HepG2 (cell line): Measurements from ENCODE around the gene KLHL33. TPM values are rescaled to one million over a fixed set of nuclear protein-coding genes. Genes with fewer than 3 reads are reported as not detected.

Source experiments
- ATF4 ChIP-seq, 2 experiments: fragments of 450-650 bp in 1 of 2; sonication (generic) in 1 of 2; formaldehyde crosslinking; IDR thresholded peaks; 2 replicates each; pipeline versions ENCODE4 v1.5.0 to v1.8.0; 2020 to 2022; ENCODE audit warnings: mild to moderate bottlenecking in 1 of 2, missing genetic modification reagents in 1 of 2
- ATF7-NPFF ChIP-seq: sonication (generic); formaldehyde crosslinking; IDR thresholded peaks from 2 replicates; pipeline ENCODE4 v1.8.1; 2023; ENCODE audit warnings: mild to moderate bottlenecking, low read depth, missing genetic modification reagents, moderate library complexity
- CC2D1A ChIP-seq: sonication (generic); formaldehyde crosslinking; IDR thresholded peaks from 2 replicates; pipeline ENCODE4 v1.8.1; 2023; ENCODE audit warnings: mild to moderate bottlenecking, missing genetic modification reagents
- FOXK1 ChIP-seq: sonication (generic); formaldehyde crosslinking; IDR thresholded peaks from 2 replicates; pipeline ENCODE4 v1.4.0; 2020; ENCODE audit warnings: low read depth, missing genetic modification reagents, borderline replicate concordance
- JDP2 ChIP-seq: sonication (generic); formaldehyde crosslinking; IDR thresholded peaks from 2 replicates; pipeline ENCODE4 v1.8.1; 2022; ENCODE audit warnings: missing genetic modification reagents, borderline replicate concordance
- MAFF ChIP-seq: IDR thresholded peaks from 2 replicates; pipeline ENCODE4 v1.6.1; 2011; ENCODE audit warnings: low read depth, low read length, improper control_type of control experiment
- POLR2G ChIP-seq: fragments of 200-400 bp; formaldehyde crosslinking; IDR thresholded peaks from 2 replicates; pipeline ENCODE4 v1.6.1; 2018; ENCODE audit warnings: mild to moderate bottlenecking, low read depth, low read length, moderate library complexity
- STAT6 ChIP-seq: sonication (generic); formaldehyde crosslinking; IDR thresholded peaks from 2 replicates; pipeline ENCODE4 v1.4.0; 2020; ENCODE audit warnings: missing genetic modification reagents, mild to moderate bottlenecking, borderline replicate concordance
- YEATS4 ChIP-seq: sonication (generic); formaldehyde crosslinking; IDR thresholded peaks from 2 replicates; pipeline ENCODE4 v1.4.0; 2020; ENCODE audit warnings: missing genetic modification reagents, borderline replicate concordance
- ZBTB10 ChIP-seq: sonication (generic); formaldehyde crosslinking; IDR thresholded peaks from 2 replicates; pipeline ENCODE4 v1.4.0; 2020; ENCODE audit warnings: missing genetic modification reagents, borderline replicate concordance
- ZFP36L1 ChIP-seq: sonication (generic); formaldehyde crosslinking; IDR thresholded peaks from 2 replicates; pipeline ENCODE4 v1.8.0; 2022; ENCODE audit warnings: mild to moderate bottlenecking, missing genetic modification reagents, moderate library complexity
- ZNF354B ChIP-seq: sonication (generic); formaldehyde crosslinking; IDR thresholded peaks from 2 replicates; pipeline ENCODE4 v1.8.0; 2022; ENCODE audit warnings: mild to moderate bottlenecking, missing genetic modification reagents
- ZNF430 ChIP-seq: sonication (generic); formaldehyde crosslinking; IDR thresholded peaks from 2 replicates; pipeline ENCODE4 v1.9.0; 2021; ENCODE audit warnings: mild to moderate bottlenecking, missing genetic modification reagents
- ZNF431 ChIP-seq: sonication (generic); formaldehyde crosslinking; IDR thresholded peaks from 2 replicates; pipeline ENCODE4 v1.9.0; 2022; ENCODE audit warnings: missing genetic modification reagents, low read depth, mild to moderate bottlenecking, borderline replicate concordance
- ZNF577 ChIP-seq: sonication (generic); formaldehyde crosslinking; IDR thresholded peaks from 2 replicates; pipeline ENCODE4 v1.4.0; 2020; ENCODE audit warnings: mild to moderate bottlenecking, low read depth, missing genetic modification reagents, borderline replicate concordance
- ZNF792 ChIP-seq: IDR thresholded peaks from 2 replicates; pipeline ENCODE4 v1.6.1; 2016
- ZSCAN21 ChIP-seq: sonication (generic); formaldehyde crosslinking; IDR thresholded peaks from 2 replicates; pipeline ENCODE4 v1.8.0; 2022; ENCODE audit warnings: mild to moderate bottlenecking, missing genetic modification reagents, moderate library complexity, borderline replicate concordance
- polyA plus RNA-seq, 8 experiments: library from polyadenylated mRNA; depleted of rRNA in 3 of 8; stranded (reverse) in 7 of 8; unstranded in 1 of 8; fragments of >200 nt; fragmentation: Illumina TruSeq in 4 of 8; extraction: Trizol in 4 of 8; gene quantifications; 2 replicates each; pipeline versions ENCODE4 v1.2.1 to v1.2.3, GENCODE V29; 2011 to 2016; ENCODE audit warnings: low read depth in 4 of 8, missing spikeins in 1 of 8, mixed read lengths in 1 of 8; ENCODE audit not compliant: insufficient read depth in 1 of 8
- total RNA-seq, 5 experiments: library from RNA; depleted of rRNA; stranded (reverse); fragments of >200 nt; fragmentation: Illumina TruSeq; extraction: Trizol; gene quantifications; 2 replicates each; pipeline ENCODE4 v1.2.3, GENCODE V29; 2016; ENCODE audit warnings: low read depth in 1 of 5
- TF ChIP-seq, protein P1 (sequence below): sonication (generic); formaldehyde crosslinking; IDR thresholded peaks from 2 replicates; pipeline ENCODE4 v1.4.0; 2020; ENCODE audit warnings: mild to moderate bottlenecking, low read depth, missing genetic modification reagents

Gene KLHL33
- total and polyA plus RNA-seq, 2 of the 13 experiments (the other 11 are each of a cell fraction or from before 2014, with no cell fraction given) = not detected

GRCh38 chr14:20454516-20455354, 18.8 kb upstream of the KLHL33 start, which contains the start of the genes APEX1 and OSGEP (continued):
- TF ChIP-seq ZBTB10 (CRISPR knock-in tag) = peak; percentile 63; the same call in 1 of the 2 replicates
- no peak for TF ChIP-seq MAFF
- peak; percentile 78 for TF ChIP-seq ZNF792 (CRISPR knock-in tag)
- no peak for TF ChIP-seq CC2D1A (CRISPR knock-in tag)
- TF ChIP-seq ZNF577 (CRISPR knock-in tag) = no peak
- peak; percentile 98 for TF ChIP-seq YEATS4 (CRISPR knock-in tag)
- no peak for TF ChIP-seq ZFP36L1
- peak; percentile 93; the same call in 1 of the 2 replicates for TF ChIP-seq ZSCAN21 (CRISPR knock-in tag)
- TF ChIP-seq FOXK1 (CRISPR knock-in tag) = peak; percentile 87
- TF ChIP-seq ATF4 (CRISPR knock-in tag; IDR thresholded peaks at IDR 0.05) = peak in 1 of 2 experiments; percentile 63; a peak in 2 of 4 replicates
- peak; percentile 80 for TF ChIP-seq ATF7-NPFF (CRISPR knock-in tag)
- TF ChIP-seq, protein P1, sequence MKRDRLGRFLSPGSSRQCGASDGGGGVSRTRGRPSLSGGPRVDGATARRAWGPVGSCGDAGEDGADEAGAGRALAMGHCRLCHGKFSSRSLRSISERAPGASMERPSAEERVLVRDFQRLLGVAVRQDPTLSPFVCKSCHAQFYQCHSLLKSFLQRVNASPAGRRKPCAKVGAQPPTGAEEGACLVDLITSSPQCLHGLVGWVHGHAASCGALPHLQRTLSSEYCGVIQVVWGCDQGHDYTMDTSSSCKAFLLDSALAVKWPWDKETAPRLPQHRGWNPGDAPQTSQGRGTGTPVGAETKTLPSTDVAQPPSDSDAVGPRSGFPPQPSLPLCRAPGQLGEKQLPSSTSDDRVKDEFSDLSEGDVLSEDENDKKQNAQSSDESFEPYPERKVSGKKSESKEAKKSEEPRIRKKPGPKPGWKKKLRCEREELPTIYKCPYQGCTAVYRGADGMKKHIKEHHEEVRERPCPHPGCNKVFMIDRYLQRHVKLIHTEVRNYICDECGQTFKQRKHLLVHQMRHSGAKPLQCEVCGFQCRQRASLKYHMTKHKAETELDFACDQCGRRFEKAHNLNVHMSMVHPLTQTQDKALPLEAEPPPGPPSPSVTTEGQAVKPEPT (CRISPR knock-in tag) = no peak
- peak; percentile 75; the same call in 1 of the 2 replicates for TF ChIP-seq STAT6 (CRISPR knock-in tag)
- peak; percentile 95 for TF ChIP-seq POLR2G
- TF ChIP-seq ZNF354B (CRISPR knock-in tag) = no peak; the same call in 1 of the 2 replicates
- TF ChIP-seq JDP2 (CRISPR knock-in tag) = no peak
- TF ChIP-seq ZNF430 (CRISPR knock-in tag) = peak; percentile 87
- TF ChIP-seq ZNF431 (CRISPR knock-in tag) = no peak; the same call in 1 of the 2 replicates
